Suppressor macrophage treated with lipopolysaccharide for 1 hour (primary cell): ENCODE measurements around the gene NDOR1.

Experiments used
- DNase-seq, 3 donors: peaks; one replicate each; pipeline ENCODE4 v3.0.0-alpha.2; 2020 to 2022

NDOR1 gene

DNA sequence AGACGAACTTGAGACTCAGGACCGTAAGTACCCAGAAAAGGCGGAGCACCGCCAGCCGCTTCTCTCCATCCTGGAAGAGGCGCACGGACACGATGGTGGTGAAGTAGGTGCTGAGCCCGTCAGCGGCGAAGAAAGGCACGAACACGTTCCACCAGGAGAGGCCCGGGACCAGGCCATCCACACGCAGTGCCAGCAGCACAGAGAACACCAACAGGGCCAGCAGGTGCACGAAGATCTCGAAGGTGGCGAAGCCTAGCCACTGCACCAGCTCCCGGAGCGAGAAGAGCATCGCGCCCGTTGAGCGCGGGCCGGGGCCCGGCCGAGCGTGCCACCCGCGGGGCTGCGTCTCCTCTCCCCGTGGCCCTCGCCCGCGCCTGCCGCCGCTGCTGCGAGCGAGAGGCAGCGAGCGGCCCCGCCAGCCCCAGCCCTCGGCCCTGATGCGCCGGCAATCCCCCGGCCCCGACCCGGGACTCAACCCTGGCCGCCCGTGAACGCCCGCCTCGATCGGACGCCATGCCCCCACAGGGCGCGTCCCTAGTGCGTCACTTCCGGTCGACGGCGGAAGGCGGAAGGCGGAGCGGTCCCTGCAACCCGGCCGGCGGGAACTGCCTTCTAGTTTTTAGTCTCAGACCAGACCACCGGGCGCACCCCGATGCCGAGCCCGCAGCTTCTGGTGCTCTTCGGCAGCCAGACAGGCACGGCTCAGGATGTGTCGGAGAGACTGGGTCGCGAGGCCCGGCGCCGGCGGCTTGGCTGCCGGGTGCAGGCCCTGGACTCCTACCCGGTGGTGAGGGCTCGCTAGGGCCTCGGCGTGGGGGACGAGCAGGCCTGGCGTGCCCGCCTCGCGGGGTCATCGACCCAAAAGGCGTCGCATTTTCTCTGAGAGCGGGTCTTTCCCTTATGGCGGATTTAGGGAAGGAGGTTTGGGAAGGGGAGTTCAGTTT lies at the start of gene NDOR1, which contains the start of gene TMEM203:
Gene NDOR1, plus strand, starts transcription at position 575 of the 944 bp plus-strand sequence. Its CDS starts 78 bp downstream, at position 653.
Gene TMEM203, minus strand, starts transcription at position 523 of the 944 bp plus-strand sequence. Its CDS starts 234 bp downstream, at position 289.
- DNase-seq, result peak; percentile 93 to 97 (median 96)

DNA sequence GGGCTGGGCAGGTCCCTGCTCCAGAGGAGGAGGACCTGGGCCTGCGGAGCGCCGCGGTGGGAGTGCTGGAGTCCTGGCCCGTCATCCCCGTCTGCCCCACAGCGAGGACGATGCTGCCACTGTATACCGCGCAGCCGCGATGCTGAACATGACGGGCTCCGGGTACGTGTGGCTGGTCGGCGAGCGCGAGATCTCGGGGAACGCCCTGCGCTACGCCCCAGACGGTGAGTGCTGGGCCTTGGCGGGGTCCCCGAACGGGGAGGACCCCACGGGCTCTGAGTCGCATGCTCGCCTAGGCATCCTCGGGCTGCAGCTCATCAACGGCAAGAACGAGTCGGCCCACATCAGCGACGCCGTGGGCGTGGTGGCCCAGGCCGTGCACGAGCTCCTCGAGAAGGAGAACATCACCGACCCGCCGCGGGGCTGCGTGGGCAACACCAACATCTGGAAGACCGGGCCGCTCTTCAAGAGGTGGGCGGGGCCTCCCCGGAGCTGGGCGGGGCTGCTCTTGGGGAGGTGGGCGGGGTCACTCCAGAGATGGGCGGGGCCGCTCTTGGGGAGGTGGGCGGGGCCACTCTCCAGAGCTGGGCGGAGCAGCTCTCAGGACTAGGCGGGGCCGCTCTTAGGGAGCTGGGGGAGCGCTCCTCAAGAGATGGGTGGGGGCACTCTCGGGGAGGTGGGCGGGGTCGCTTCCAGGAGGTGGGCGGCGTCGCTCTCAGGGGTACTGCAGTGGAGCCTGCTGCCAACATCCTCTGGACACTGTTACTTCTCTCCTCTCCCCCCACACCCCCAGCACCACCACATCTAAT lies 48.7 kb upstream of the NDOR1 start:
- DNase-seq, result peak; percentile 92 to 96 (median 93)

DNA sequence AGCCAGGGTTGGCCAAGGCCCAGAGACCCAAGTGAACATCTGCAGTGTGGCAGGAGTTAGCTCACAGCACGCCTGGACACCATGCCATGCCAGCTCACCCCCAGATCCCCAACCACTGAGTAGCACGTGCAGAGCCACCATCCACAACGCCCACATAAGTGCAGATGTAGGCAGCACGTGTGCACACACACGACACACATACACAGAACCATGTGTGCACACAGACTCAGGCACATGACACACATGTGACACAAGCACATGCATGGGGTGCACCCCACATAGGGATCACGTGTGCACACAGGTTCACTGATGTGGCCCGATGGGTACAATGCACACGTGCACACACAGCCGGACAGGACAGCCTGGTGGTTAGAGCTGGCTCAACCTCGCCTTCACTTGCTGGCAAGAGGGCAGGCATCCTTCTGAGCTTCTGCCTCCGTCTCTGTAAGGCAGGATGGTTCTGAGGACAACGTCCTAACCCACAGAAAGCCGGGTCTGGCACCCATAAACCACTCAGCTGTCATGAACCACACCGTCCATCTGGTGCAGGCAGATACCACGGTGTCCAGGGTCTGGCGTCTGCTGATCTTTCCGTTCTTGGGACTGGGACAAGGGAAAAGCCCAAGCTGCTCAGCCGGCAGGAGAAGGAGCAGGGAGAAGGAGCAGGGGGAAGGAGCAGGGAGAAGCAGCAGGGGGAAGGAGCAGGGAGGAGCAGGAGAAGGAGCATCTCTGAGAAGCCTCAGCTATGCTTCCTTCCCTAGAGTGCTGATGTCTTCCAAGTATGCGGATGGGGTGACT lies 47.7 kb upstream of the NDOR1 start:
- no peak for DNase-seq

DNA sequence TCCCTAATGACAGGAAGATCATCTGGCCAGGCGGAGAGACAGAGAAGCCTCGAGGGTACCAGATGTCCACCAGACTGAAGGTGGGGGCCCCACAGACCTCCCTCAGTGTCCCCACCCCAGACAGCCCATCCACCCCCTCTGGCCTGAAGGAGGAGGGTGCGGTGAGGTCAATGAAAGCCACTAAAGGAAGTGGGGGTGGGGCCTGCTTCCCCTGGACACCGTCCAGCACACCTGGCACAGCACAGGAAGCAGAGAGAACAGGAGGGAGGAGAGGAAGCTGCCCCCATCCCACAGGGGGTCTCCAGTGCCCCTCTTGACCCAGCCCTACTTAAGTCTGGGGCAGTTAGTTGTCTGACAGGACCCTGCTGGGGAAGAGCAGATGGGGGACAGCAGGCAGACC lies 46.9 kb upstream of the NDOR1 start:
- DNase-seq, result no peak

DNA sequence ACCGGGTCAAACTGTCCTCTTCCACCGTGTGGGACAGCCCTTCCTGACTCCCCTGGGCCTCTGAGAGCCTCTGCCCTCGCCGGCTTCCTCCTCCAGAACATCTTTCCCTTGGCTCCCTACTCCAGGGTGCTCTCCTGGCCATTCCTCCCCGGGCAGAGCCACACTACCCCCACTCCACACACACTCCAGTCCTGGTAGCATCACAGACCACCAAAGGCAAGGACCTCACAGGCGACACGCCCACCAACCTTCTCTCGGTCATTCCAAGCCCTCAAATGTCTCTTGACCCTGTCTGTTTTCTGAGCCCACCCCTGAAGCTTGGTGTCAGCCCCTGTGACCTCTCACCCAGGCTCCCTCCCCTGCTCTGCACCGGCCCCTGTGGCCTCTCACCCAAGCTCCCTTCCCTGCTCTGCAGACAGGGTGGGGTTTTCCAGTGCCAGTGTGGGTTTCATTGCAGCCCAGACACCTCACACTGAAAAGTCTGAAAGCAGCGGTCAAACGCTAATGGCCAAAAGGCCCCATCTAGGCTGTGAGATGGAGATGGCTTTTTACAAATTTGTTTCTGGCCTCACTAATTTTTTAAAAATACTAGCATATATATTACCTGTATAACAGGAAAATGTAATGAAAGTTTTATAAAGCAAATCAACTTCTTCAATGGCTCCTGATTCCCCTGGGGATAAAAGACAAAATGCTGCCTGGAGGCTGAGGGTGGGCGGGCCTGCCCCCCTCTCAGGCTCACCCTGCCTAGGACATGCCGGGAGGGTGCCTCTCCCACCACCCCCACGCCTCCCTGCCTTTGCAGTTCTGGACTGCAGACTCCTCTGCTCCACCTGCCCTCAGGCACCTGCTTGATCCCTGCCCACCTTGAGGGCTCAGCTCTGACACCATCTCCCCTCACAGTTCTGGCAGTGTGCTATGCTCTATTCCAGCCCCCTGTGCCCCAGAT lies 46.1 kb upstream of the NDOR1 start:
- DNase-seq, result no peak

DNA sequence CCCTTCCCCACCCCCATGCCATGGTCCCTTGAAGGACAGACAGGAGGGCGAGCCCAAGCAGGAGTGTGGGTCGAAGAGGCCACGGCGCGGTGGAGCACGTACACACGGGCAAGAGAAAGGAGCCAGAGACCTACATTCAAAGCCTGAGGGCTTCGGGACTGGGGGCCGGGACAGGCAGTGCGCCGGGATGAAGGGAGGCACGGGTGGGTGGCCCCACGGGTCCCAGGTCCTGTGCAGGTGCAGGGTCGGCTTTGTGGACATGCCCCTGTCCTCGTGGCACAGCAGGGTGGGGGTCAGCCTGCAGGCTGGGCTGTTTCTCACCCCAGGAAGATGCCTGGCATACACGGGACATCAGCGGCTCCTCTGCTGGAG lies 45.5 kb upstream of the NDOR1 start:
- DNase-seq, result no peak

DNA sequence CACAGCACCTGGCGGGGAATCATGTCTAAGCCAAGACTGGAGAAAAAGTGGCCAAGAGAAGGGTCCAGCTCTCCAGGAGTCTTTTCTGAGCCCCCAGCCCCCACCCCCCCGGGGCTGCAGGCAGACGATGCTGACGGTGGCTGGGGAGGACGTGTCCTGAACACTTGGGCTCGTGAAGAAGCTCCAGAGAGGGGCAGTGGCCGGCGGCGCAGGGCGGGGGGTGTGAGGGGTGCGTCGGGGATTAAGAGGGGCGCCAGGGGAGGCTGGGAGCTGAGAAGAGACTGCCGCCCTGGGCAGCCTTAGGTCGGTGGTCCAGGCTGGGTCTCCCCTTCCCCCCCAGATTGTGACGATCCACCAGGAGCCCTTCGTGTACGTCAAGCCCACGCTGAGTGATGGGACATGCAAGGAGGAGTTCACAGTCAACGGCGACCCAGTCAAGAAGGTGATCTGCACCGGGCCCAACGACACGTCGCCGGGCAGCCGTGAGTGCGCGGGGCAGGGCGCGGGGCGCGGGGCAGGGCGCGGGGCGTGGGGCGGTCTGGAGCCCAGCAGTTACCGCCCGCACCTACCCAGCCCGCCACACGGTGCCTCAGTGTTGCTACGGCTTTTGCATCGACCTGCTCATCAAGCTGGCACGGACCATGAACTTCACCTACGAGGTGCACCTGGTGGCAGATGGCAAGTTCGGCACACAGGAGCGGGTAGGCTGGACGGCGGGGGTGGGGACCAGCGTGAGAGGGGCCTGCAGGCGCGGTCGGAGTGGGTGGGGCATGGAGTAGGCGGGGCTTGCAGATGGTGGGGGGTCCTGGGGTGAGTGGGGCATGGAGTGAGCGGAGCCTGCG lies 44.6 kb upstream of the NDOR1 start:
- no peak for DNase-seq

DNA sequence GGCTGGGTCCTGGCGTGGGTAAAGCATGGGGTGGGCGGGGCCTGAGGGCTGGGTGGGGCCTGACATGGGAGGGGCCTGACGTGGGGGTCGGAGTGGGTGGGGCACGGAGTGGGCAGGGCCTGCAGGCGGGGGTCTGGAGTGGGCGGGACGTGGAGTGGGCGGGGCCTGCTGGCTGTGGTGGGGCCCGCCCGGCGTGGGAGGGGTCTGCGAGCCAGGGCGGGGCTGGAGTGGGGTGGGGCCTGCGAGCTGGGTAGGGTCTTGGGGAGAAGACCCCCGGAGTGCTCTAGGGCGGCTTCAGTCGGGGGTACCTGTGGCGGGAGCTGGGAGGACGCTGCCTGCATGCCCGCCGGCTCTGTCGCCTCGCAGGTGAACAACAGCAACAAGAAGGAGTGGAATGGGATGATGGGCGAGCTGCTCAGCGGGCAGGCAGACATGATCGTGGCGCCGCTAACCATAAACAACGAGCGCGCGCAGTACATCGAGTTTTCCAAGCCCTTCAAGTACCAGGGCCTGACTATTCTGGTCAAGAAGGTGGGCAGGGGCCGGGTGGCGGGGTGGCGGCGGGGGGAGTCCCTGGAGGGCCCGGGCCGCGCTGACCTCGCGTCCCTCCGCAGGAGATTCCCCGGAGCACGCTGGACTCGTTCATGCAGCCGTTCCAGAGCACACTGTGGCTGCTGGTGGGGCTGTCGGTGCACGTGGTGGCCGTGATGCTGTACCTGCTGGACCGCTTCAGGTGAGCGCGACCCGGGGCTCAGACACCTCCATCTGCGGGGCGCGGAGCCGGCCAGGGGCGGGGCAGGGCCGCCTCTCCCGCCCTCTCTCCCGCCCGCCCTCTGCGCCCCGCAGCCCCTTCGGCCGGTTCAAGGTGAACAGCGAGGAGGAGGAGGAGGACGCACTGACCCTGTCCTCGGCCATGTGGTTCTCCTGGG lies 43.7 kb upstream of the NDOR1 start:
- no peak for DNase-seq

DNA sequence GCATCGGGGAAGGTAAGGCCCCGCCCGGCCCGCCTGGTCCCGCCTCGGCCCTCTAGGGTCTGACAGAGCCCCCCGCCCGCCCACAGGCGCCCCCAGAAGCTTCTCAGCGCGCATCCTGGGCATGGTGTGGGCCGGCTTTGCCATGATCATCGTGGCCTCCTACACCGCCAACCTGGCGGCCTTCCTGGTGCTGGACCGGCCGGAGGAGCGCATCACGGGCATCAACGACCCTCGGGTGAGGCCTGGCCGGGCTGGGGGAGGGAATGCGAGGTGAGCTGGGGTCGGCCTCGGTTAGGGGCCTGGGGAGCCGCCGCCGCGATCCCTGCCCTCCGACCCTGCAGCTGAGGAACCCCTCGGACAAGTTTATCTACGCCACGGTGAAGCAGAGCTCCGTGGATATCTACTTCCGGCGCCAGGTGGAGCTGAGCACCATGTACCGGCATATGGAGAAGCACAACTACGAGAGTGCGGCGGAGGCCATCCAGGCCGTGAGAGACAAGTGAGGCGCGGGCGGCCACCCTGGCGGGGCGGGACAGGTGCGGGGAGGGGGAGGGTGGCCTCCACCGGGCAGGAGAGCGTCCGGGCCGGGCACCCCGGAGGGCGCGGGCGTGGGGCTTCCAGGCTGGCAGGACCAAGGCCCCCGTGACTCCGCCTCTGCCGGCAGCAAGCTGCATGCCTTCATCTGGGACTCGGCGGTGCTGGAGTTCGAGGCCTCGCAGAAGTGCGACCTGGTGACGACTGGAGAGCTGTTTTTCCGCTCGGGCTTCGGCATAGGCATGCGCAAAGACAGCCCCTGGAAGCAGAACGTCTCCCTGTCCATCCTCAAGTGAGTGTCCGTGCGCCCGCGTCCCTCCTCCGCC lies 42.8 kb upstream of the NDOR1 start:
- peak in 2 of 3 donors; percentile 17 to 25 for DNase-seq

DNA sequence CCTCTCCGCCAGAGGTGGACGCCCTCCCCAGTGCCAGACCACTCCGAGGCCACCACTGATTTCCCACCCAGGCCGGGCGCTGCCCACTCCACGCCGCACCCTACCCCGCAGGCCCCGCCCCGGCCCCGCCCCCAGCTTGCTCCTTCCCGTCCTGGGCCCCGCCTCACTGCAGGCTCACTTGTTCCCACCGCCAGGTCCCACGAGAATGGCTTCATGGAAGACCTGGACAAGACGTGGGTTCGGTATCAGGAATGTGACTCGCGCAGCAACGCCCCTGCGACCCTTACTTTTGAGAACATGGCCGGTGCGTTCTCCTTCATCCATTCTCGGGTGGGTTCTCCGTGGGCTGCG lies 42.2 kb upstream of the NDOR1 start:
- peak in 2 of 3 donors; percentile 34 to 41 for DNase-seq

DNA sequence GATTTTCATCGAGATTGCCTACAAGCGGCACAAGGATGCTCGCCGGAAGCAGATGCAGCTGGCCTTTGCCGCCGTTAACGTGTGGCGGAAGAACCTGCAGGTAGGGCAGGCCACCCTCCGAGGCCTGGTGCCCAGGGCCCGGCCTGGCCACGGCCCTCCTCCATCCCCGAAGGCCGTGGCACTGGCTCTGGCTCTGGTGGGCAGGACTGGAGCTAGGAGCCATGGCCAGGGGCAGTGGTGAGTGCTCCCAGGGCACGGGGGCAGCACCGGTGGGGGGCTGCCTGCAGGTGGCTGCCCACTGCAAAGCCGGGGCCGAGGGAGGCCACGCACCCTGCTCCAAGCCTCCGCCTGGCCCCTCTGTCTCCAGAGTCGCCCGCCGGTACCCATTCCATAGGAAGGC lies 41.7 kb upstream of the NDOR1 start:
- DNase-seq, result no peak

DNA sequence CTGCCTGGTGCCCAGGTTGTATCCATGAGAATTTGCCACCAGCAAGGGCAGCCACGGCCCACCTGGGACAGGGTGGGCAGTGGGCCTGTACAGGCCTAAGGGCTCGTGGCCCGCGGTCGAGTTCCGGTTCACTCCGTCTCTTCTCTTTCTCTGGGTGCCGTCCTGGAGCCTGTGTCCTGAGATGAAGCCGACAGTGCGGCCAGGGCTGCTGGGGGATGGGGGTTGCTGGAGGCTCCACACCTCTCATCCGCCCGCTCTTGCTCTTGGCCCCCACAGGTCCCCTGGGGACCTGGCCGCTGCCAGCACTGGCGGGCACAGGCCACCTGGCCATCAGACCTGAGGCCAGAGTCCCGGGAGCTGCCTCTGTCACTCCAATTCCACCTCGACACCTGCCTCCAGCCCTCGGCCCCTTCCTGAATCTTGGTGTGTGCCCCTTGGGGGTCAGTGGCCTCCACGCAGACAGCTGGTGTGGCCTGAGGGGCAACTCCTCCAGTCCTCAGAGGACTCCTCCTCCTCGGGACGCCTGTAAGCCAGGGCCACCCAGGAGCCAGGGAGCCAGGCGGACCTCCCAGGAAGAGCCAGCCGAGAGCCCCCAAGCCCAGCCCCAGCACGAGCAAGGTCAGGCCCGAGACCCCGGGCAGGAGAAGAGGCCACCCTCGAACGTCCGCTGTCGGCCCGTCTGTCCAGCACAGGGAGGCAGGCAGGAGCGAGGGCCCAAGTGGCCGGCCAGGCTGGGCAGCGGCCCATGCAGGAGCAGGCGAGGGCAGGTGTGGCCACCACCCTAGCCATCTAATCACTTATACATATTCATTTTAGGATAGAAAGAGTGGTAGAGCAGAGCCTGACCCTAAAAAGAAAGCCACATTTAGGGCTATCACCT lies 40.9 kb upstream of the NDOR1 start:
- DNase-seq, result no peak

DNA sequence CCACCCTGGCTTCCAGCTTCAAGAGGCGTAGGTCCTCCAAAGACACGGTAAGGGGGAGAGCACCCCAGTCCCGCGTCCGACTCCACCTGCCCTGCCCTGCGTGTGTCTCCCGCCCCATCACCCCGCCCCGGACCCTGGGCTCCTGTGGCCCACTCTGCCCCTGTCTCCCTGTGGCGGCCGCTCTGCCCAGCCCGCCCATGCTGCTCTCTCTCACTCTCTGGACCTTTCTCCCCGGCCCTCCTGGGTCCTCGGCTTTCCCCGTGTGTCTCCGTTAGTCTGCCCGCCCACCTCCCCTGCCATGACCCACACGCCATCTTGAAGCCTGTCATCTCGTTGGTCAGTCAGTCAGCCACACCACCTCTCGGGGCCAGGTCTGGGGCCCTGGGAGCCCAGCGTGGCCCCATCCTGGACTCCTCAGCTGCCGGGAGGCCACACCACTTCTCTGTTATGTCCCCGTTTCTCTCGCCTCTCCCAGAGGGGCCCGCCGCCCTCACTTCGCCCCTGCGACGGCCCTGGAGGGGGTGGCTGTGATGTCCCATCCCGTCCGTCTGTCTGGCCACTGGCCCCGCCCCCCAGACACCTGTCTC lies 40.2 kb upstream of the NDOR1 start:
- no peak for DNase-seq

DNA sequence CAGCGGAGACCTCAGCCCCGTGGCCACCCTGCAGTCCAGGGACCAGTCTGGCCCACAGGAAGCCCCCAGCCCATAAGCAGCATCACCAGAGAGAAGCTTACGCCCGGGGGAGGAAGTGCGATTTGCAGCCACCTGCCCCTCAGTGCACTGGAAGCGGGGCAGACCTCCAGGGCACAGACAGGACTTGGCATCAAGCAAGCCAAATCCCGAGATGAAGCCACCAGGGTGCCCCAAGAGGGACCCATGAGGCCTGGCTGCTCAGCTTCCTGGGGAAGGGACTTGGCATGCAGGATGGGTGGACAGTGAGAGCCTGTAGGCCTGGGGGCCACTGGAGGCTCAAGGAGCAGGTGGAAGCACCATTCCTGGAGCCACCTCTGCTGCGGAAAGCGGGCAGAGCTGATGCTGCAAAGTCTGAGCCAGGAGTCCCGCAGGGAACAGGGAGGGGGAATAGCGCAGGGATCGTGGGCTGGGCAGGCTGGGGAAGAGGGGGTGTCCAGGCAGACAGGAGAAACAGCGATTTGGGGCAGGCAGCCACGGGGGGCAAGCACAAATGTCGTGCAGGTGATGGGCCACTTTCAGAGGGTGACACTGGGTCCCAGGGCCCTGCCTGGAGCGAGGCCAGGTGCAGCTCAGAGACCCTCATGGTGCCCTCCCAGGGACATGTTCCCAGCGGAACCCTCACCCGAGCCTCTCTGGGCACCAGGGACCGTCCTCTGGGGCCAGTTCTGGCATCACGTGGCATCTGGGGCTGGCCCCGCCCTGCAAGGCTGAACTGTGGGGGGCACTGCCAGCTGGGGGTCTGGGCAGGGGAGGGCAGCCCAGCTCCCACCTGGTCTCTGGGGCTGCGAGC lies 38.9 kb upstream of the NDOR1 start:
- DNase-seq, result no peak

DNA sequence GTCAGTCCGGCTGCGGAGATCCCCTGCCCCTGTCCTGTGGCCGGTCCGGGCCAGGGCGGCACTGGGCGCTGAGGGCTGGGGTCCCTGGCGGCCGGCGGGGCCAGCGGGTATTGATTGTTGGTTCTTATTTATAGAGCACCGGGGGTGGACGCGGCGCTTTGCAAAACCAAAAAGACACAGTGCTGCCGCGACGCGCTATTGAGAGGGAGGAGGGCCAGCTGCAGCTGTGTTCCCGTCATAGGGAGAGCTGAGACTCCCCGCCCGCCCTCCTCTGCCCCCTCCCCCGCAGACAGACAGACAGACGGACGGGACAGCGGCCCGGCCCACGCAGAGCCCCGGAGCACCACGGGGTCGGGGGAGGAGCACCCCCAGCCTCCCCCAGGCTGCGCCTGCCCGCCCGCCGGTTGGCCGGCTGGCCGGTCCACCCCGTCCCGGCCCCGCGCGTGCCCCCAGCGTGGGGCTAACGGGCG lies 38.2 kb upstream of the NDOR1 start:
- no peak for DNase-seq
